ENCODE results near the gene ETHE1.
"Not testable (repeated sequence)": the region's sequence is repeated elsewhere in the genome, so short reads cannot be mapped to it uniquely, and the experiment has no call there.

ETHE1 gene

DNA sequence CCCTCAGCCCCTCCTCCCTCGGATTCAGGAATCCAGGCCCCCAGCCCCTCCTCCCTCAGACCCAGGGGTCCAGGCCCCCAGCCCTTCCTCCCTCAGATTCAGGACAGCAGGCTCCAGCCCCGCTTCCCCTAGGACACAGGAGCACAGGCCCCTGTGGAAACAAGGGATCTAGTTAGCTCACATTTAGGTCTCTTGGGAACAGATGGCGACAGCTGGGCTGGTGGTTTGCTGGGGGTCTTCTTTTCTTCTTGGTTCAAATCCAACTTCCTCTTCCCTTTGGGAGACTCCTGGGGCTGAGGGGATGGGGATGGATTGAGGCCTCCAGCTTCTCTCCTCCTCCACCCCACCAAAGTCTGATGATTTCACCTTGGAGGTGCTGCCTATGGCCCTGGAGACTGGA lies 25.6 kb upstream of the ETHE1 start:
- no peak for DNase-seq (ENCODE audit: low read depth in 3 of 3, low spot score in 1 of 3)

DNA sequence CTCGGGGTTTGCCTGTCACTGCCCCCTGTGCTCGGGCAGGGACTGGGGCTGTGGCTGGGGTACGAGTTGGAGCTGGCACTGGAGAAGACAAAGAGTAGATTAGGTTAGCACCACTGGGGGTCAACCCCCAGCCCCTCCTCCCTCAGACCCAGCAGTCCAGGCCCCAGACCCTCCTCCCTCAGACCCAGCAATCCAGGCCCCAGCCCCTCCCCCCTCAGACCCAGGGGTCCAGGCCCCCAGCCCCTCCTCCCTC lies 25.1 kb upstream of the ETHE1 start:
- no peak for DNase-seq (ENCODE audit: low read depth in 3 of 3, low spot score in 1 of 3)

DNA sequence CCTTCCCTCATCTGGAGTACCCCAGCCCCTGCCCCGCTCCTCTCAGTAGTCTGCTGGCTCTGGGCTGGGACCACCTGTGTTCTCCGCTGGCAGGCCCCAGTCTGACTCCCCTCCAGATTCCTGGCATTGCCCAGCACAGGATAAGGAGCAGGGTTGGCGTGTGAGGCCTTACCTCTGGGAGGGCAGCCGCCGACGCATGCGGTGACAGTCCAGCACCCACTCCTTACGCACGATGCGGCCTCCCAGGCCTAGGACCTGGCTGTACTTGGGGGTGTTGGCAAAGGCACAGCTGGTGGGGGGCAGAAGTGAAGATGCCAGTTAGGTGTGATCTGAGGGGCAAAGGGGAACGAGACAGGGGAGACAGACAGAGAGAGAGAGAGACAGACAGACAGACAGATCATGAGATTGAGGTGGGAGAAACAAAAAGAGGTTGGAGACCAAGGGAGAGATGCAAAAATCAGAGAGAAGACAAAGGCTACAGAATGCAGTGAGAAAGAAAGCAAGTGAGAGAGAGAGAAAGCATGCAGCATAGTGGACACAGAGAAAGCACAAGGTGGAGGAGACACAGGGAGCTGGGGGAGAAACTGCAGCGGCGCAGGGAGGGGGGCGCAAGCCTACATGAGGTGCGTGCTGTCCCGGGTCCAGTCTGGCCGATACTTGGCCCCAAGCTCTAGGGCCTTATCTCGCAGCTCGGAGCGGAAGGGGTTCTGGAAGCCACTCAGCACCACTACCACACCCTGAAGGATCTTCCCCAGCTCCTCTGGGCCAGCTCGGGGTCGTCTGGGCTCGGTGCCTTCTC lies 24.6 kb upstream of the ETHE1 start:
- DNase-seq (ENCODE audit: low read depth in 3 of 3, low spot score in 1 of 3), result no peak

DNA sequence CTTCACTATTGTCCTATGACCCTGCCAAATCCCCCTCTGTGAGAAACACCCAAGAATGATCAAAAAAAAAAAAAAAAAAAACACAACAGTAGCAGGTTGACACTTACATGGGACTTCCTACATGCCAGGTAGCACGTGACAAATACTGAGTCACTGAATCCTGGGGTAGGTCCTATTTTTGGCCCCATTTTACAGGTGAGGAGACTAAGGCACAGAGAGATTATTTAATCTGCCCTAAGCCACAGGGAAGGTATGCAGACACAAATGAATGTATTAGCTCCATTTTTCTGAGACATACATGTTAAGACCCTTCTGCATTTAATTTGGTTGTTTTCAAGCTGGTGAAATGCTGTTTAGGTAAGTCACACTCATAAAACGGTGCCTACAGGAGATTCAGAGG lies 21.7 kb upstream of the ETHE1 start:
- no peak for DNase-seq (ENCODE audit: low read depth in 3 of 3, low spot score in 1 of 3)

DNA sequence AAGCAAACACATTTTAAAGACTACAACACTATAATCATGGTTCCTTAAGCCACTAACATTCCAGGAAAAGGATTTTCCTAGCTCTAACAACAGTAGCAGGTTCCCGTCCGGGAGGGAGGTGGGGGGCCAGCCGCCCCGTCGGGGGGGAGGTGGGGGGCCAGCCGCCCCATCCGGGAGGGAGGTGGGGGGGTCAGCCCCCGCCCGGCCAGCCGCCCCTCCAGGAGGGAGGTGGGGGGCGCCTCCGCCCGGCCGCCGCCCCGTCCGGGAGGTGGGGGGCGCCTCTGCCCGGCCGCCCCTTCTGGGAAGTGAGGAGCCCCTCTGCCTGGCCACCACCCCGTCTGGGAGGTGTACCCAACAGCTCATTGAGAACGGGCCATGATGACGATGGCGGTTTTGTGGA lies 20.9 kb upstream of the ETHE1 start:
- DNase-seq (ENCODE audit: low read depth in 3 of 3, low spot score in 1 of 3), result not testable (repeated sequence)

DNA sequence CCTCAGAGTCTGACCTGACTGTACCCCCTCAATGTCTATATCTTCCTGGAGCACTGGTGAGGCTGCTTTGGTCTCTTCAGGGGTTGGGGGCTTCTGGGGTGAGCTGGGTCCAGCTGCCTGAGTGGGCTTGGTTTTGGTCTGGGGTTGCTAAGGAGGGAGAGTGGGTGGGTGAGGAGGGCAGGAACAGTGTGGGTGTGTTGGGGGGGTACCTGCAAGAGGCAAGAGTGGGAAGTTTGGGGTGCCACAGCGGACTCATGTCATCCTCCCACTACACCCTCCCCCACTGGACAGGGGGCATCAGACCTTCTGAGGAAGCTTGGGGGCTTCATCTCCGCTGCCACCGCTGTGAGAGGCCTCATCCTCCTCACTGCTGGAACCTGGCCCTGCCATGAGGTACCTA lies 19.6 kb upstream of the ETHE1 start:
- DNase-seq (ENCODE audit: low read depth in 3 of 3, low spot score in 1 of 3), result no peak

DNA sequence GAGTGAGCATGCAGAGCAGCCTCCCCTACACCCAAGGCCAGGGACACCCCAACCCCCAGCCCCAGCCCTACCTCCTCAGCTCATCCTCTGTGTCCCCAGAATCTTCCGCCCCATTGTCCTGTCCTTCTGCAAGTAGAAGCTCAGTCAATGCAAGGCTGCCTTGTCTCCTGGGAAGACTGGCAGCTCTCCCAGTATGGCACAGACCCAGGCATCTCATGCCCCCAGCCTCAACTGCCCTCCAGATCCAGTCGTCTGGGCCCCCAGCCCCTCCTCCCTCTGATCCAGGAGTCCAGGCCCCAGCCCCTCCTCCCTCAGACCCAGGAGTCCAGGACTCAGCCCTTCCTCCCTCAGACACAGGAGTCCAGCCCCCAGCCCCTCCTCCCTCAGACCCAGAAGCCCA lies 19.0 kb upstream of the ETHE1 start:
- no peak for DNase-seq (ENCODE audit: low read depth in 3 of 3, low spot score in 1 of 3)

DNA sequence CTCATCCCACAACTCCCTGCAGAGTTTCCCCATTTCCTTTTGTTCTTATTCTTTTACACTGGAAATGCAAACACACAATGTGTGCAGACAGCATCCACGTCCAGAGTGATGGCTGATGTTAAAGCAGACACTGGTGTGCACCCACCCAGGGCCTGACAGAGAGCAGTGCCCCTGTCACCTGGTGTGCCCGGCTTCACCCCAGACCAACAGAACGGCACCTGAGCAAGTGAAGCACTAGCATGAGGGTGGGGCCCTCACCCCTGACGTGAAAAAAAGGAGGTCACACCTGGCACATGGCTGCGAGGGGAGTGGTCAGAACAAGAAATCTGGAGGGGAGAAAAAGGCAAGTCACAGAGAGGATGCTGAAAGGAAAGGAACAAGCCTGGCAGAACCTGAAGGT lies 18.3 kb upstream of the ETHE1 start:
- no peak for DNase-seq (ENCODE audit: low read depth in 3 of 3, low spot score in 1 of 3)

DNA sequence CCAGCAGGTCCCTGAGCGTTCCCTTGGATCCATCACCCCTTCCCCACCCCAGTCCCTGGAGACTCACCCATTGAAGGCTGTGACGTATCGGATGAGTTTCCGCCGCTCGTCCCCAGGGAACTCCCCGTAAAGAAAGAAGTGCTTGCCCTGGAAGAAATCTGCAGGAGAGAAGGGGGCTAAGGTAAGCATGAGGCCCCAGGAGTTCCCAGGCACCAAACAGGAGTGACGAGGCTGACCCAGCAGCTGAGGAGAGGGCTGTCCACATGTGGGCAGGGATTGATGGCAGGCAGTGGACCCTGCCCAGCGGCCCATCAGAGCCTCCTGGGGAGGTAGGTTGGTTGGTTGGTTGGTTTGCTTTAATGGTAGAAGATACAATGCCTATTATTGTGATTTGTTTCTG lies 17.1 kb upstream of the ETHE1 start:
- DNase-seq (ENCODE audit: low read depth in 3 of 3, low spot score in 1 of 3), result no peak

DNA sequence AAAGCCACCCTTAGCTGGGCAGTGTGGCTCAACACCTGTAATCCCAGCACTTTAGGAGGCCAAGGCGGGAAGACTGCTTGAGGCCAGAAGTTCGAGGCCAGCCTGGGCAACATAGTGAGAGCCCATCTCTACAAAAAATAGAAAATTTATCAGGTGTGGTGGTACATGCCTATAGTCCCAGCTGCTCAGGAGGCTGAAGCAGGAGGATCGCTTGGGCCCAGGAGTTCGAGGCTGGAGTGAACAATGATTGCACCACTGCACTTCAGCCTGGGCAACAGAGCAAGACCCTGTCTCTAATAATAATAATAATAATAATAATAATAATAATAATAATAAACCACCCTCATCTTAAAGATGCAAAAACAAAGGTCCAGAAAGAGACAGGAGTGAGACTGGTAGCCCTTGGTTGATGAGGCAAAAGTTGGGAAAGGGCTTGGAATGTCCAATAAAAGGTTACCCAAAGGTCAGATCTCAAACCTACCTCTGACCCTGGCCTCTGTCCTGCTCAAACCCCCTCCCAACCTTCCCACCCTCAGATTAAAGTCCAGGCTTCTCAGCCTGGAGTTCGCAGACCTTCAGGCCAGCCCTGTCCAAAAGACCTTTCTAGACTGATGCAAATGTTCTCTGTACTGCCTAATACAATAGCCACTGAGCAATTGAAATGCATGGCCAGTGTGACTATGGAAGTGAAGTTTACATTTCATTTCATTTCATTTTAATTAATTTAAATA lies 15.1 kb upstream of the ETHE1 start:
- DNase-seq (ENCODE audit: low read depth in 3 of 3, low spot score in 1 of 3), result no peak

DNA sequence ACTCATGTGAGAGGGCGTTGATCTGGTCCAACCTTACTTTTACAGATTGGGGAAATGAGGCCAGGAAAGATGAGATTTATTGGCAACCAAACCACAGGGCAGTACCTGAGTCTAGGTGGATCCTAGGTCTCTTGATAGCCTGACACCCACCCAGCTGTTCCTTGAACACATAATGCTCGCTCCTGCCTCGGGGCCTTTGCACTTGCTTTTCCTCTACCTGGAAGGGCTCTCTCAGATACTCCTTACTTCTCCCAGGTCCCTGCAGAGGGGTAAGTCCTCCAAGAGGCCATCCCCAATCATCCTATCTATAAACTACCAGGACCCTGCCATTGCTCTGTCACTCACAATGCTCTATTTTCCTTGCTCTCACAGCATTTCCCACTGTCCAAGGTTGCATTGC lies 13.4 kb upstream of the ETHE1 start:
- DNase-seq (ENCODE audit: low read depth in 3 of 3, low spot score in 1 of 3), result no peak

DNA sequence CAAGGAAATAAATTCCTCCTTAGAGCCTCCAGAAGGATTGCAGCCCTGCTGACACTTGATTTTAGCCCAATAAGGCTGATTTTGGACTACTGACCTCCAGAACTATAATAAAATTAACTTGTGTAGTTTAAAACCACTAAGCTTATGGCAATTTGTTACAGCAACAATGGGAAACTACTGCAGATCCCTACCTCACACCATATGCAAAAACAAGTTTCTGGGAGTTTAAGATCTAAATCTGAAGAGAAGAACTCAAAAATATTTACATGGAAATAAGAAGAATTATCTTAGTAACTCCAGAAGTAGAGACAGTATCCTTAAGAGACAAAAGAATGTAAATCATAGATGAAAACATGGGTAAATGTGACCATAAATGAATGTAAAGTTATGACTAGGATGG lies 11.9 kb upstream of the ETHE1 start:
- no peak for DNase-seq (ENCODE audit: low read depth in 3 of 3, low spot score in 1 of 3)

DNA sequence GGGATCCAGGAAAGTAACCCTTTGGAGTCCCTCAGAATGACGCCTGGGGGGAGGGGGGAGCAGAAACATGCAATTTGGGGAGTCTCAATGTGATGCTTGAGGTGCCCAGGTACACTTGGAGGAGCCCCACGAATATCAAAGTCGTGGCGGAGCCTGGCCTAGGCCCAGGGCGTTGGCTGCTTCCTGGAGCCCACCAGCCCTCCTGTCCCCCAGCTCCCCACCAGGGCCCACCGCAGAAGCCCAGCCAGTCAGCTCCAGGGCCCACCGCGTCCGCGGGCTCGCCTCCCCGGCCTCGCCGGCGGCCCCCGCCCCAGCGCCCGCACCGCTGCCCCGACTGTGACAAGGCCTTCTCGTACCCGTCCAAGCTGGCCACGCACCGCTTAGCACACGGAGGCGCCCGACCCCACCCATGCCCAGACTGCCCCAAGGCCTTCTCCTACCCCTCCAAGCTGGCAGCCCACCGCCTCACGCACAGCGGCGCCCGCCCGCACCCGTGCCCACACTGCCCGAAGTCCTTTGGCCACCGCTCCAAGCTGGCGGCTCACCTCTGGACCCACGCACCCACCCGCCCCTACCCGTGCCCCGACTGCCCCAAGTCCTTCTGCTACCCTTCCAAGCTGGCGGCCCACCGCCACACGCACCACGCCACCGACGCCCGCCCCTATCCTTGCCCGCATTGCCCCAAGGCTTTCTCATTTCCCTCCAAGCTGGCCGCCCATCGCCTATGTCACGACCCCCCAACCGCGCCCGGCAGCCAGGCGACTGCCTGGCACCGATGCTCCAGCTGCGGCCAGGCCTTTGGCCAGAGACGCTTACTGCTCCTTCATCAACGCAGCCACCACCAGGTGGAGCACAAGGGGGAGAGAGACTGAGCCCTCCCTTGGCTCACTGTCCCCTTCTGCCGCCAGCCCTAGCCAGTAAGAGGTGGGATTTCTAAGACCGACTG lies 8.1 kb upstream of the ETHE1 start:
- DNase-seq (ENCODE audit: low read depth in 3 of 3, low spot score in 1 of 3), result peak in 1 of 3 donors; percentile 21

DNA sequence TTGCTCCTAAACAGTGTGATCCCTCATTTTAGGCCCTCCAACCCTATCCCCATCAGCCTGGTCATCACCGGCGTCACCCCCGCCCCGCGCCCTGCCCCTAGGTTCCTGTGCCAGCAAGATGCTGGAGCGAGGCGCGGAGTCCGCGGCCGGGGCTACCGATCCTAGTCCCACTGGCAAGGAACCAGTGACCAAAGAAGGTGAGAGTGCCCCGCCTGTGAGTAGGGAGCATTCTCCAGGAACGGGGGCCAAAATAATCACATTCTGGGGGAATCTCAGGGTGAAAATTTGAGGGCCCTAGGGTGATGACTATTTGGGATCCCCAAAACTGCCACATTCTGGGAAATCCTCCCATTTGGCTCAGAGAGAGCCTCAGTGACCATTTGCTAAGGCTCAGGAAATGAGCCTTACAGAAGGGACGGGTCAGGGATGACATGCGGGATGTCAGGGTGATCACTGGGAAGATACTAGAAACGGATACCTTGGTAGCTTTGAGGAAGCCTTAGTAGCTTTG lies 7.4 kb upstream of the ETHE1 start:
- no peak for DNase-seq (ENCODE audit: low read depth in 3 of 3, low spot score in 1 of 3)

DNA sequence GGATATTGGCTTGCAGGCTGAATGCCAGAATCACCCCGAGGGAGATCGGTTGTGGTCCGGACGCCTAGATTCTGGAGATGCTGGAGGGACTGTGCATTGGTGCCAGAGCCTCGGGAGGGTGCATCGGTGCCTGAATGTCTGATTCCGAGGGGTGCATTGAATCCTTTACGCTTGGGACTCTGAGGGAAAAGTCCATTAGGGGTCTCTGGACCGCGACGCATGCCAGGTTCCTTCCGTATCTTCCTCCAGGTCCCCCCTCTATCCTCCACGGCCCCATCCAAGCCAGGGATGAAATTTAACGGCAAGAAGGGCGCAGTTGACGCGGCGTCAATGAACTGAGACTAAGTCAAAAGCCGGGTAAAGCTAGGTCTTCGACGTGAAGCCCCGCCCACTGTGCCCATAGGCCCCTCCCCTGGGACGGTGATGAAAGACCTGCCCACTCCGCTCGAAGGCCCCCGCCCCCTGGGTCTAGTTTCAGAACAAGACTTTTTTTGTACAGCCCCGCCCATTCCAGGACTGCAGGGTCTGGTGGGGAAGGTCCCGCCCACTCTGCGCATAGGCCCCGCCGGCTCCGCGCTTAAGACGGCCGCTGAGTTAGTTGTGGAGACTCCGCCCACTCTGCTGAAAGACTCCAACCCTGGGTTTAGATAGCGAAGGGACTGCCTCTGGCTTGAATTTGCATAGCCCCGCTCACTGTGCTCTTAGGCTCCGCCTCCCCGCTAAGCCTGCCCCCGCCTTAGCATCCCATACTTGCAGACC lies 6.7 kb upstream of the ETHE1 start:
- DNase-seq (ENCODE audit: low read depth in 3 of 3, low spot score in 1 of 3), result peak; percentile 84 to 85 (median 85)

DNA sequence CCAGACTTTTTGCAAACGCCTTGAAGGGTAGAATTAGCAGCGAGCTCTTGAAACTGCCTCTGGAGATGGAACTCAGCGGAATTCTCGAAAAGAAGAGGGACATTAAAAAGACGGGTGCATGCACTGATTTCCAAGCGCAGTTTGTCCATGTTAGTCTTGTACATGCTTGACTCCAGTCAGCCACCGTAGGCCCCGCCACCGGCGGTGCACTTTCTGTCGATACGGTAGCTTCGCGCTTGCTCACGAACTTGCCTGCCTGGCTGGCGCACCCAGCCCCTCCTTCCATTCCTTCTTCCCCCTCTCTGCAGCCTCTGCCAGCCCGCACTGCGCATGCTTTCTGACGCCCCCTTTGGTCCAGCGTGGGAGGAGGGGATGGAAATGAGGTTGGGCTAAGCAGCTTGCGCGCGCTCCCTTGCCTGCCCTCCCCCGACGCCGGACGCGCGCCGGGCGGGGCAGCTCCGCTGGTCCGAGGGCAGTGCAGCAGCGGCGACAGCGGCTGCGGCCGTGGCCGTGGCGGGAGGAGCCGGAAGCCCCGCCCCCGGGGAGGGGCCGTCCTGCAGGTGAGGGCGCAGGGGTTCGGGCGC lies 6.1 kb upstream of the ETHE1 start, which contains the start of gene ZNF575:
TSS of gene ZNF575 (plus strand) at position 227 of the 584 bp plus-strand sequence. CDS start 1,235 bp downstream, outside the sequence.
- DNase-seq (ENCODE audit: low read depth in 3 of 3, low spot score in 1 of 3), result peak; percentile 54 to 73 (median 56)

DNA sequence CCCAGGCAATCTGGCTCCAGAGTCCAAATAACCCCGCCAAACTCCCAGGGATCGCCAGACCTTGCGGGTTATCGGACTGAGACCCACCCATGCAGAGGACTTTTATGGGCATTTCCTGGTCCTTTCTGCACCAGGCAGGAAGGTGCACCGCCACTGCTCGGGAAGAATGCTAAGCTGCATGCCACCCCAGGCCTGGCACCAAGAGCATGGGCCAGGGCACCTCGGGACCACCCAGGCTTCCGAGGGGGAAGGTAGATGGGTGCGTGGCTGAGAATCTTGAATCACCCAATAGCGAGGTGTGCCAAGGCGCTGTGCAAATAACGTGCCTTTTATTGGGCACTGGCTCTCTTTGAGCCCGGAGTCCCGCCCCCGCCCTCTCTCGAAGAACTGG lies 5.6 kb upstream of the ETHE1 start:
- DNase-seq (ENCODE audit: low read depth in 3 of 3, low spot score in 1 of 3), result no peak

DNA sequence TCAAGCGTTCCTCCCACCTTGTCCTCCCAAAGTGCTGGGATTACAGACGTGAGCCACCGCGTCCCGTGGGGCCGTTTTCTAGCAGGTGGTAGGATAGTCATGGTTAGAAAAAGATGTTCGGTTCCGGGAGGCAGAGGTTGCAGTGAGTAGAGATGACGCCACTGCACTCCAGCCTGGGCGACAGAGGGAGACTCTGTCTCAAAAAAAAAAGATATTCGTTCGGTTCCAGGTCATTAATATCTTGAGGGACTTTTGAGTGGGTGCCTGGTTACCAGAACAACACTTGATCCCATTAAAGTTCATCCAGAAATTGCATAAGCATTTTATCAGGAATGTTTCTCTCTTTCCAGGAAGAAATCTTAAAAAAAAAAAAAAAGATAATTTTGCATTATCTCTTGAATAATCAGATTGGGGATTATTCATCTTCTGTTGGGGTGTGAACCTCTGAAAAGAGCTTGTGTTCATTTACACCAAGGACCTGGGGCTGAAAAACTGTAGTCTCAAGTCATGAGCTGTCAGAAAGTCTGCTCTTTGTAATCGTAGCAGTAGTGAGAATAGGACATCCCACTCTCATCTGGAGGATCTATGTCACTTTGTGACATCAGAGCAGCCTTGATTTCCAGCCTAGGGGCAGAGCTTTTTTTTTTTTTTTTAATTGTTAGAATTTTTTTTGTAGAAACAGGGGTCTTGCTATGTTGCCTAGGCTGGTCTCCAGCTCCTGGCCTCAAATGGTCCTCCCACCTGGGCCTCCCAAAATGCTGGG lies 1.0 kb upstream of the ETHE1 start:
- DNase-seq (ENCODE audit: low read depth in 3 of 3, low spot score in 1 of 3), result no peak

DNA sequence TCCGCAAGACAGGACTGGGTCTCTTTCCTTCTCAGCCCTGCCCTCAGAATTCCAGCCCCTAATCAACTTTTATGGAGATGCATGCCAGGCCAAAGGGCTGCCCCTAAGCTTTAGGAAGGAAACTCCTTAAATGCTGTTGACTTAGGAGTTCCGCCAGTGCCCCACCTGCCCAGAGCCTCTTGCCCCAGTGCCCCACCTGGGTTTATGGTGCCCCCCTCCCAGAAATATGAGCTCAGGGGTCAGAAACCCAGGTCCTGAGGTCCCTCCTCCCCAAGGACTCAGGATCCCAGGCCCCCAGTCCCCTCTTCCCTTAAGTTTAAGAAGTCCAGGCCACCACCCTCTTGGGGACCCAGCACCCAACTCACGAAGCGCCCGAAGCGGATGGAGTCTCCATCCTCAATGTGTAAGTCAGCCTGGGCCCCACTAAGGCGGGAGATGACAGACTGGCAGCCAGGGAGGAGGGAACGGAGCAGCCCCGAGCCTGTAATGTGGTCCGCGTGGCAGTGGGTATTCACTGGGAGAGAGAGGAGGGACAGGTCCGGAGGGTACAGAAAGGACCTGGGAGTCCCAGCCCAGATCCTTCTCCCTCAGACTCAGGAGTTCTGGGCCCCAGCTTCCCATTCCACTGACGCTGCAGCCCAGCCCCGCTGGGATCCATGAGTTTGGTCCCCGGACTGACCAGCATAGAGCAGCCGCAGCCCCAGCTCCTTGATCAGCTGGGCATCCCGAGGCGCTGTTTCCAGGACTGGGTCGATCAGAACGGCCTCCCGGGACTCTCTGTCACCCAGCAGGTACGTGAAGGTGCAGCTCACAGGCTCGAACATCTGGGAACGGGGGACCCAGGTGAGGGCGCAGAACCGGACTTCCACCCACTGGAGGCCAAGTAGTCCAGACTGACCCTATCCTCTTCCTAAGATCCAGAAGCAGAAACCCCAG lies 897 bp downstream of the ETHE1 start:
- DNase-seq (ENCODE audit: low read depth in 3 of 3, low spot score in 1 of 3), result no peak

All from stimulated activated CD4-positive, alpha-beta T cell treated with anti-CD3 and anti-CD28 coated beads, TNF-alpha, amount 100 ng/mL, for 1 hour (primary cell).